Stimulated activated CD4-positive, alpha-beta T cell treated with anti-CD3 and anti-CD28 coated beads, Interleukin-1b, Interleukin-23, amount 100 ng/mL, for 48 hours (primary cell): ENCODE data around the gene UBE2F.
"Not testable (repeated sequence)": the region's sequence is repeated elsewhere in the genome, so short reads cannot be mapped to it uniquely, and the experiment has no call there.

Experiments used
- DNase-seq: peaks from one replicate; pipeline ENCODE4 v3.0.0-alpha.2; 2020

UBE2F gene

DNA sequence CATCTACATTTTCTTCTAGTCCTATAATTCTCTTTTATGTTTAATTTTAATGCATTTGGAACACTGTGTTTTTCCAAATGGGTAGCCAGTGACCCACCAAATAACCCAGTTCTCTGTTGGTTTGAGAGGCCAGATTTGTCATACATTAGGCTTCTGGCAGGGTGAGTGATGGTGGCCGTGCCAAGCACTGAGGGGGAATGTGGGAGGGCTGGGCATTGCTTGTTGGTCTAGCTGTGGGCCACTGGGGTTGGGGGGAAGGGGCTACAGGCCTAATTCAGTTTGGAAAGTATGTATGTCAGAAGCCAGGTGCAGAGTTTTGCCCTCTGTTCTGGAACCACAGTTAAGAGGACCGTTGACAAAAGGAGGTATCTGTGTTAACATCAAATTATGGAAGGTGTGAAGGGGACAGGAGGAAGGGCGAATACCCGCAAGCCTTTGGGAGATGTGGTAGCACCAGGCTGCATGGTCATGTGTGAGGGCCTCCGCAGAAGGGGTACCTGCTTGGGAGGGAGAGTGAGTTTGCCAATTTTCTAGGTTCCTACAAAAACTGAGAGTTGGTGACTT lies 55.9 kb downstream of the UBE2F start:
- no peak for DNase-seq

DNA sequence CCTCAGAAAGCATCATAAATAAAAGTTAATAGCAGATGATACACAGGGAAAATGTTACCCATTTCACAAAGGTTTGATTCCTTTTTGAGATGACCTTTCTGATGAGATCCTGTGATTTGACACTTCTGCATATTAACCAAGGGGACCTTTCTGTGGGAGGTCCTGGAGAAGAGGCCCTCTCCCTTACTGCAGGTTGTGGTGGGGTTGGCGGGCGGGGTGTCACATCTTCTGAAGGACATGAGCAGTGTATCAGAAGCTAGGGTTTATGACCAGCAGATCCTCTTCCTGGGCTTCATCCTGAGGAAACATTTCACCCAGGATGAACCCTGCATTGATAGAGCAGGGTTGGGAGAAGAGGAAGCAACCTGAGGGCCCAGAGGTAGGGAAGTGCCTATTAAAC lies 56.8 kb downstream of the UBE2F start:
- DNase-seq = no peak

DNA sequence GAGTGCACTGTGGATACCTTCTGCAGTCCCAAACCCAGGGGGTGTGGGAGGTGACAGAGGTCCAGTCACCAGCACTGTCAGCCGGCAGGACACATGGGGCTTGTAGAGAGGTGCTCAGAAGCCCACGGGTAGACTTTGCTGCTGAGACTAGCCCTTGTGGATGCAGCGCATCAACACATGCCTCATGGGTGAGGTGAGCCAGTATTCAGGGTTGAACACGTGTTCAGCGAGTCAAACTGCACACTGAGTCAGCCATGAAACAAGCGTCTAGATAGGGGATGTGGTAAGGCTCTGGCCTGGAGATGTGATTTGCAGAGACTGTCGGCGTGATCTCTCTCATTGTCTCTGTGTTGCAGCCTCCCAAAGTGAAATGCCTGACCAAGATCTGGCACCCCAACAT lies 58.2 kb downstream of the UBE2F start:
- DNase-seq = peak; percentile 80

DNA sequence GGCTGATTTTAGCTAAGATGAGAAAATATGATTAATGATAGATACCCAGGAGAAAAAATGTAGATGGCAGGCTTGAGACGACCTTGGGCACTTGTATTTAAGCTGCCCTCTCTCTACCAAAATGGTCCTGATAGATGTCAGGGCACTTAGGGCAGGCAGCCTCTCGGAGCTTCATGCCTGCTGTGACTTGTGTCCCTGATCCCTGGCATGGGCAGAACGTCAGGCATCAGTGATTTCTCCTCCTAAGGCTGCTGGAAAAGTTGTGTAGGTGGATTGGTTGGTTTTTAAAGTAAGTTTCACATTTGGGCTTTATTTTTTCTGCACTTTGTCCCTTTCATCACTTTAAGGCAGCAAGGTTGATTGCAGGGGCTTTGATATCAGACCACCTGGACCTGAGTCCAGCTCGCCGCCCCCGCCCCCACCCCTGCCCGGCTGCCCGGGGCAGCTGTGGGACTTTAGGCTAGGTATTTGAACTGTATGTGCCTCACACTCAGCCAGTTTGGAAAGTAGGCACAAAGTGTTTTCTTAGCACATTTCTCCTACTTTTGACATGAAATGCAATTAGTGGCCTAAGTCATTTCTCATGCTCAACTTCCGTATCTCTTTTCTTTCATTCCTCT lies 59.0 kb downstream of the UBE2F start:
- no peak for DNase-seq

DNA sequence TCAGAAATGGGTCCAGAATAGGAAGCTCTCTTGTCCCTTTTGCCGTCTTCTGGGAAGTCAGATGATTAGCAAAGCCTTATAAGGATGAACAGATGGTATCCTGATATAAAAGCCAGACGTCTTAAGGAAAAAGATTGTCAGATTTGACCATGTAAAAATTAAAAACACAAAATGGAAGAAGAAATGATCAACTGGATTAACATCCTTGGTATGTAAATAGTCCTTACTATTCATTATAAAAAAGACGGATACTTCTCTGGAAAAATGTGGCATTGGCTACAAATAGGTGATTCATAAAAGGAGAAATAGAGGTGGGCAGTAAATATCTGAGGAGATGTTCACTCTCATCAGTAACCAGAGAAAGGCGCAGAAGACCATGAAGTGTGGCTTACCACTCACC lies 60.2 kb downstream of the UBE2F start:
- DNase-seq = no peak

DNA sequence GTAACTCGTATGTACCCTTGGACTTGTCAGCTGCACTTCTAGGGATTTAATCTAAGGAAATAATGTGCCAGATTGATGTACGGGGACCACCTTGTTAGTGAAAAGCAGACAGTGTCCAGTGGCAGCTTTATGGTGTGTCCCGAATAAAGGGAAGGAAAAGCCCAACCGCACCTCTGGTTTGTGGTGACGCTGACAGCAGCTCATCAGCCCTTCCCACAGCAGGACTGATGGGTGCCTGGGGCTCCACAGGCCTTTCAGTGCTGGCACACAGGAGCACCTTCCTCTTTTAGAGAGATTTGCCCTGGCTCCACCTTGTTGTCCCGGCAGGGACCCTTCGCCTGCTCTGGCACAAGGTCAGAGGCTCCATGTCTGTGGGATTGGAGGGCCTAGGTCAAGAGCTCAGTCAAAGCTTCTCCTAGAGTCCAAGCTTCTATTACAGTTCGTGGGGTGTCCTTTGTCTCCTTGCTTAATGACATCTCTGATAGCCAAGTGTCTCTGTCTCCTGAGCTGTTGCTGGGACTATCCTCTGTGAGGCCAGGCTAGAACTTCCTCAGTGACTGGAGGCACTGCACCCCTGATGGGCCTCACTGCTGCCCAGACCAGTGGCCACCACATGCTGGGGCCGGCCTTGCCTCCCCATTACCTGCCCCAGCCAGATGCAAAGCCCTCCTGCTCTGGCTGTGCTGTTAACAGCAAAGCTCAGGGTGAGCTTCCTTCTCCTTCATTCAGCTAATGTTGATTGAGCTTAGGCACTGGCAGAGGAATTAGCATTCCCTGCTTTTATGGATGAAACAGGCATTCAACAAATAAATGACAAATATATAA lies 61.0 kb downstream of the UBE2F start:
- no peak for DNase-seq

DNA sequence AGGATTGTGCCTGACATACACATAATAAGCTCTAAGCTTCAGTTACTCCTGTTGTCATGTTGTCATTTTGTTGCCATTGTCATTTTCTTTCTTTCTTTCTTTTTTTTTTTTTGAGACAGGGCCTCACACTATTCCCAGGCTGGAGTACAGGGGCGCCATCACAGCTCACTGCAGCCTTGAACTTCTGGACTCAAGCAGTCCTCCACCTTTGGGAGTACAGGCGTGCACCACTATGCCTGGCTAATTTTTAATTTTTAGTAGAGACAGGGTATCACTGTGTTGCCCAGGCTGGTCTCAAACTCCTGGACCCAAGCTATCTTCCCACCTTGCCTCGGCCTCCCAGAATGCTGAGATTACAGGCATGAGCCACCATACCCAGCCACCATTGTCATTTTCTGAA lies 63.0 kb downstream of the UBE2F start:
- no peak for DNase-seq

DNA sequence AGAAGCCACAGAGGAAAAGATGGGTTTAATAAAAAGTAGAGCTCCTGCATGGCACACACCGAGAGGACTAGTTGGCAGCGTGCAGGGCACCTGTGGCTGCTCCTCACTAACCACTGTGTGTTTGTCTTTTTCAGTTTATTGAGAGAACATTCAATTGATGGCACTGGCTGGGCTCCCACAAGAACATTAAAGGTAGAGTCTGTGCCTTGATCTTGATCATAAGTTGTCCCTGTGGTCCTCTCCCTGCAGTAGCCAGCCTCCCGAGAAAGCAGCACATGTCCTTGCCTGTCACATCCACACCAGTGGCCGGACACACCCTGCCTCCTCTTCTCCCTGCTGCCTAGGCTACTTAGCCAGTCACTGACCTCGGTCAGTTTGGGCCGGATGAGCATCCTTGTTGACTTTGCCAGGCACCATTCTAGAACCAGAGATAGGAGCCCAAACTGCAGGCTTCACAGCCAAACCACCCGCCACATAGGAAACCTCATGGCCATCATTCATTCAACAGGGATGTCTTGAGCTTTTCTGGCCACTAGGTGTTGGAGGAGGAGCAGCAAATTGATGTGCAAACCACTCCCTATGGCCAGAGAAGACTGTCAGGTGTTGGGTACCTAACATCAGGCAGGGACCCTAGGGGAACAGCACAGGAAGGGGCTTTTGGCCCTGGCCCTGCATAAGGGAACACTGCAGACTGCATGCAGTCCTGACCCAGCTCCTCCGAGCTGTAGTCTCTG lies 63.8 kb downstream of the UBE2F start:
- DNase-seq = no peak

DNA sequence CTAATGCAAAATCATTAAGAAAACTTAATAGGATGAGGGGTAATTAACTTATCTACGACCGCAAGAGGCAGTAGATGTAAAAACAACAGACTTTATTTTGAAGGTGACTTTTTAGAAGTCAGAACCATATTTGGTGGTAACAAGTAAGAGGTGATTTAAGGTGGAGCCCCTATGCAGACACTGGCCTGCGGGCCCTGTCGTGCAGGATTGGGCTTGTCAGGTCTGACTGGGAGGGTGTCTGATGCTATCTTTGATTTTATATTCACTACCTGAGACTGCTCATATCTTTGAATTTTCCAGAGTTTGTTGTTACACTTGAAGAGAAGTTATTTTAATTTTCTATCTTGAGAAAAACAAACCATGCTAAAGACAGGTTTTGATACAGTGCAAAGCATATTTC lies 64.9 kb downstream of the UBE2F start:
- no peak for DNase-seq

DNA sequence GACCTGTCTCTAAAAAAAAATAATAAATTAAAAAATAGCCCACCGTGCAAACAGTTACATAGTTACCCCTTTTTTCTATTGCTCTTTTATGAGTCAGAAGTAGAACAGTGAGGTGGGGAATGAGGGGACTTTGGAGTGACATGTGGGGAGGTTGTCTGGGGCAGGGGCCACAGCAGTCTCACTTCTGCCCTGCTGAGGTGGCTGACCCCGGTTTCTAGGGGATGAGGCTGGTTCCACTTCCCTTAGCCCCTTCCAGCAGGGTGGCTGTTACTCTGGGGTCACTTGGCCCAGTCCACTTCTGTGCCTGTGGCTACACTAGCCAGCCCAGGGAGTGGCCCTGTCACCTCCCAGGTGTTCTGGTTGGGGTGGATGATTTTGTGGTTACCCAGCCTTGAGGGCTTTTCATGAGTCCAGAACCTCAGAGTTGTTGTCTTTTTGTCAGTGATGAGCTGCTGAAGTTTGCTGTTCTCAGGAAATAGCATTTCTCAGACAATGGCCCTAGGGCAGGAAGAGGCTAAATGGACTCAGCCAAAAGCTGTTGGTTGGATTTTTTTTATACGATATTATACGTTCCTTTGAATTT lies 66.0 kb downstream of the UBE2F start:
- DNase-seq = no peak

DNA sequence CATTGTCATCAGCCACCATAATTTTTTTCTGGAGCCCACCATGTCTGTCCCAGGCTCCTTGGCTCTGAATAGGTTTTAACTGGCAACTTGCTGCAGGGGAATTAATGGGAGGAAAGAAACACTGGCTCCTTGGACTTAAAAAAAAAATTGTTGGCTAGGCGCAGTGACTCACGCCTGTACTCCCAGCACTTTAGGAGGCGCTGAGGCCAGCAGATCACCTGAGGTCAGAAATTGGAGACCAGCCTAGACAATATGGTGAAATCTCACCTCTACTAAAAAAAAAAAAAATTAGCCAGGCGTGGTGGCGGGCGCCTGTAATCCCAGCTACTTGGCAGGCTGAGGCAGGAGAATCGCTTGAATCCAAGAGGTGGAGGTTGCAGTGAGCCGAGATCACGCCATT lies 67.2 kb downstream of the UBE2F start:
- not testable (repeated sequence) for DNase-seq

DNA sequence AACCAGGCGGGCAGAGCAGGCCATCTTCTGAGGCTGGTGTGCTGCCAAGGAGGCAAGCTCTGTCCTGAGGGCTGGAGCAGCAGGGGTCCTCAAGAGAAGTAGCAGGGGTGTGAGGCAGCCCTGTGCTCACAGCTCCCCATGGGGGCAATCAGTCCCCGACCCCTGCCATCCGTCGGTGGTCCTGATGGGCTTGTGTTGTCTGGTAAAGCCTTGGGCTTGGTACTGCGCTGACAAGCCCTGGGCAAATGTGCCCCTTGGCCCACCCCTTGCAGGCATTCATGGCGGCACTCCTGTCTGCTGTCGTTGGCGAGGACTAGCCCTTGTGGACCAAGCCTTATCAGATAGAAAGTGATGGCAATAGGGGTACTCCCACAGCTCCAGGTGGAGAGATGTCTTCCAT lies 71.4 kb downstream of the UBE2F start:
- no peak for DNase-seq

DNA sequence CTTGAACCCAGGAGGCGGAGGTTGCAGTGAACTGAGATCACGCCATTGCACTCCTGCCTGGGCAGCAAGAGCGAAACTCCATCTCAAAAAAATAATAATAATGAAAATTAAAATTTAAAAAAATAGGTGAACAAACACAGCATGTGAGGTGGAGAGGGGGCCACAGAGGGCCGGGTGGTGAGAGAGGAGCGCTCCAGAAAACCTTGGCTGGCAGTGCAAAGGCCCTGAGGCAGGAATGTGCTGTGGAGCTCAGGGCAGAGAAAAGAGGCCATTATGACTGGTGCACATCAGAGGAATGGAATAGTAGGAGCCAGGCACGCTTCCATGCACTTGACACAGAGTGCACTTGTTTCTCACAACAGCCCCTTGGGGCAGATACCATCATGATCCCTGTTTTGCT lies 72.3 kb downstream of the UBE2F start:
- no peak for DNase-seq

DNA sequence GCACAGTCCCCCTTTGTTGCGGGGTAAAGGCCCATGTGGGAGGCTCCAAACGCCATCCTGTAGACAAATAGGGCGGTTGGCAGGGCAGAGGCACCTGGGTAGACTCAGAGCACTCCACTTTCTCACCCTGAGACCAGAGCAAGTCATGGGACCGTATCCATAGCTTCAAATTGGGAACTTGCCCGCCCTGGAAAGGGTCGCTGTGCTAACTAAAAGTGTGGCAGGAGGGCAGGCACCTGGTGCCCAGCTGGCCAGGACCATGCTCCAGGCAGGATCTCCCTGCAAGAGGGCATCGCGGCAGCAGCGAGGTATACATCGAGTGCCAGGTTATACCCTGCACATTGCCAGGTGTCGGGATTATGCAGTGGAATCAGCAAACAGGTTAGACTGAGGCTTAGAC lies 73.2 kb downstream of the UBE2F start:
- no peak for DNase-seq

DNA sequence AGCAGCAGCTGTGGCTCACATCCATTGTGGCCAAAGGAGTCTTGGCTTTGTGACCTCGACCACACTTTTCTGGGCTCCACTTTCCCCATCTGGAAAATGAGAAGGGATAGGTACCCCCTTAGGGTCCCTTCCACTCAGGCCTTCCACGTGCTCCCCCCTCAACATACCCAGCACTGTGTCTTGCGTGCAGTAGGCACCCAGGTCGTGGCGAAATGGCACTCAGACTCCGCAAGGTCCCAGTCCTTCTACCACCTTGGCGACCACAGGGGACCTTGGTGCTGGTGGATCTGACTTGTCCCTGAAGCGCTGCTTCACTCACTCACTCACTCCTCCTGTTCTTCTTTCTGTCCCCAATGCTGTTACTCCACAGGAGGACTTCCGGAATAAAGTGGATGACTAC lies 74.1 kb downstream of the UBE2F start:
- DNase-seq = no peak

DNA sequence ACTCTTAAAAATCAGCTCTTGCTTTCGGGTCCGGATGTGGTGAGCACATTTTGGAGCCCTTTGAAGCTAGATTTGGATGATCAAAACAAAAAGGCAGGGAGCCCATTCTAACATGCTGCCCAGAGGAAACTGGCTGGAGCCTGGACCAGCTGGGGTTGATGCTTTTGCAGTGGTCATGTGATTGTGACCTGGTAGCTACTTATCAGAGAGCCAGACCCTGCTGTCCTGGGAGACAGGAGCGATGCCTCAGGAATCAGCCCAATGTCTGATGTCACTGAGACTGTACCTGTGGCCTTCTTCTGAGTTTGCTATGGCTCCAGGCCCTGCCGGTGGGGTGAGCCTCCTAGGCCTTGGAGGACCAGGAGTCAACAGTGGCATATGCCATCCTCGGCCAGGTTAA lies 75.3 kb downstream of the UBE2F start:
- no peak for DNase-seq

DNA sequence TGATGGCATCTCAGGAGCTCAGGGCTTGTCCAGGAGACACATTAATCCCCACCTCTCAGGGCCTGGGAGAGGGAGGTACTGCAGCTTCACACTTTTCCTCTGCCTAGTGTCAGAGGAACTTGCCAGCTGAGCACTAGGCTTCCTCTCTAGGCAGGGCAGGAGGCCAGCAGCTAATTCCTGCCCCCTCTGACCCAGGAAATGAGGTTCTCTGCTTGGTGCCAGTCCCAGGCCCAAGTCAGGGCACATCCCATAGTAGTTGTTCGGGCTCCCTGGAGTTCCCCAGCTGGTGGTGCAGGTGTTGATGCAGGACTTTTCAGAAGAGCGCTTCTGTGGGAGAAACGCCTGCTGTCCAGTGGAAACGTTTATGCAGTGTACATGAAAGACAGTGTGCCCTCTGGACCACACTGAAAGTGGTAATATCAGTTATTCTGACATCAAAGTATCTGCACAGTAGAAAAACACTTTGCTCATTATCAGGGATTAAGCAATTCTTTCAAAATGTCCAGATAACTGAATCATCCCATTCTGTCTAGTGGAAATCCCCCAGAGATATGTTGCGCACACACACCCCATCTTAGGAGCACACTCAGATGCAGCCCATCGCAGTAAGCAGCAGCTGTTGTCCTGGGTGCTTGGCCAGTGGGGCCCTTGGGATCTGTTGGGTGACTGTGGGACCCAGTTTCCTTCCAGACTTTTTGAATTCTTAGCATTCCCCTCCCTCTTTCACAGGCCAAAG lies 76.2 kb downstream of the UBE2F start:
- no peak for DNase-seq

DNA sequence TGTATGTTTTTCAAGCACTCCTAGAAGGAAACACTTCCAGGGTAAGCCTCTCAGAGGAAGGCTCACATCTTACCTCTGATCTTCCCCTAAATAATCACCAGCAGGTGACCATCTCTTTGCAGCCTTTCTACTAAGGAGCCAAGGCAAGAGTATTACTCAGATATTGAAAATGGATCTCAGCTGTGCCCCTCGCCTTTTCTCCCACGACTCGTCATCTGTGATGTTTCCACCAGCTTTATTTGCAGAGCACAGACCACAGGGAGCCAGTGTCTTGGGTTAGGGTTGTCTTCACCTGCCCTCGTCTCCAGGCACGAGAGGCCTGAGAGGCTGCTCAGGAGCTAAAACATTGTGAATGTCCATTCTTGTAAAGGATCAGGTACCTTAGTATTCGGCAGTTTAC lies 77.0 kb downstream of the UBE2F start:
- no peak for DNase-seq

DNA sequence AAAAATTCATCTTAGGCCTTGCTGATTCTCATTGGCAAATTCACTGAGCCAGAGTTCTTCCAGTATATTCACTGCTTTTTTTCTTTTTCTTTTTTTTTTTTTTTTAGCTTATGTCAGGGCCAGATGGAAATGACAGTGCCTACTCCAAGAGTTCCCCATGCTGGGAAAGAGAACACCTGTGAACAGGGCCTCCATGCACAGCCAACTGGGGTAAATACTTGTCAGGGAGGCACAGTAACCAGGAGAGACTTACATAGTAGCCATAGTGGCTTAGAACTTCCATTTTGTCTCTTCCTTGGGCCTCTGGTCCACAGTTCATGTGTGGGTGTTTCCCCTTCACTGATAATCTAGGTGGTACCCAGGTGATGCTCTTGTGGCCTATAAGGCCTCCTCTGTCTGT lies 78.8 kb downstream of the UBE2F start:
- no peak for DNase-seq

DNA sequence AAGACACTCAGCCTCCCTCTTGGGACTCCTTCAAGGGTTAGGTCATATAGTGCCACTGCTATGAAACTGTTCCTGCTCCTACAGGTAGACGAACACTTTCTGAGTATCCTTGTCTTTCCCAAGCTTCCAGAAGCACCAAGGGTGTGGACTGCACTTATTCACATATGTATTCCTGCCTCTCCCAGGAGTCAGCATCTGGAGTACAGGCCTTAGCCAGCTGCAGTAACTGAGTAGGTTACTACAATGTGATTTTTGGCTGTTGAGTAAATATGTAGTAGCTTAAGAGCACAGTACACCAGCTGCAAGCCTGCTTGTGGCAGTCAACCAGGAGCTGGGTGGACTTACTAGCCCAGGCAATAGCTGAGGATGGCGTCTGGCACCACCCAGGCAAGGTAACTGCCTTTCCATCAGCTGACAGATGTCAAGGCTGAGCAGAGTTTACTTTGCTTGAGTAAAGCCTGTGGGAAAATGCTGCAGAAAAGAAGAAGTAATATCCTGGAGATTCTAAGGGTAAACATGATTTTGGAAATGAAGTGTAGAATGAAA lies 80.0 kb downstream of the UBE2F start:
- no peak for DNase-seq

DNA sequence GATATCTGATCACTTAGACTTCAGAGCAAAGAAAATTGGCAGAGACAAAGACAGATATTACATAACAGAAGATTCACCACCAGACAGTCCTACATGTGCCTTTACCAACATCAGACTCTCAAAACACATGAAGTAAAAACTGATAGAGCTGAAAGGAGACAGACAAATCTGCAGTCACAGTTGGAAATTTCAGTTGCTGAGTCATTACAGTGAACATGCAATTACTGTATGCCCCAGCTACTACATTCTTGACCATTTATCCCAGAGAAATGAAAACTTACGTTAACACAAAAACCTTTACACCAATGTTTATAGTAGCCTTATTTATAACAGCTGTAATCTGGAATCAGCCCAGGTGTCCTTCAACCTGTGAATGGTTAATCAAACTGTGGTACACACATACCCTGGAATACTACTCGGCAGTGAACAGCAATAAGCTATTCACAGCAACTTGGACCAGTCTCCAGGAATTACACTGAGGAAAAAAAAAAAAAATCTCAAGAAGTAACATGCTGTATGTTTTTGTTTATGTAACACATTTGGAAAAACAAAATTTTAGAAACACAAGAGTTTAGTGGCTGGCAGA lies 86.5 kb downstream of the UBE2F start:
- DNase-seq = no peak

DNA sequence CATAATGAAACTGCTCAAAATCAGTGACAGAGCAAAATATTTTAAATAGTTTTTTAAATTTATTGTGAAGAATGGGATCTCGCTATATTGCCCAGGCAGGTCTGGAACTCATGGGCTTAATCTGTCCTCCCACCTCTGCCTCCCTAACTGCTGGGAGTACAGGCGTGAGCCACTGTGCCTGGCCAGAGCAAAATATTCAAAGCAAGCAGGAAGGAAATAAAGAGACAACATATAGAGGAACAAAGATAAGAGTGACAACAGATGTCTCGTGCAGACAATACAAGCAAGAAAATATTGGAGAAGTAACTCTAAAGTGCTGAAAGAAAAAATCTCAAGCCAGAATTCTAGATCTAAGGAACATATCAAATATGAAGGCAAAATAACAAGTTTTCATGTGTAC lies 89.0 kb downstream of the UBE2F start:
- no peak for DNase-seq
